Osteocyte (in vitro differentiated cells): ENCODE measurements around the gene IKZF4. TPM values are rescaled to one million over a fixed set of nuclear protein-coding genes. Genes with fewer than 3 reads are reported as not detected.

Experiments used
- DNase-seq: peaks from one replicate; pipeline ENCODE4 v3.0.0; 2021; ENCODE audit warnings: mixed read lengths; ENCODE audit not compliant: unreplicated experiment; ENCODE audit errors: extremely low spot score
- H3K27ac Mint-ChIP-seq: one replicate; pipeline ENCODE4 v1.8.0; 2021; ENCODE audit warnings: mild to moderate bottlenecking, mixed read lengths; ENCODE audit not compliant: unreplicated experiment
- H3K27me3 Mint-ChIP-seq: one replicate; pipeline ENCODE4 v1.8.0; 2021; ENCODE audit warnings: mixed read lengths; ENCODE audit not compliant: unreplicated experiment
- H3K36me3 Mint-ChIP-seq: one replicate; pipeline ENCODE4 v1.8.0; 2021; ENCODE audit warnings: mixed read lengths; ENCODE audit not compliant: unreplicated experiment
- H3K4me1 Mint-ChIP-seq: one replicate; pipeline ENCODE4 v1.8.0; 2021; ENCODE audit warnings: mixed read lengths; ENCODE audit not compliant: unreplicated experiment
- H3K4me3 Mint-ChIP-seq: one replicate; pipeline ENCODE4 v1.8.0; 2021; ENCODE audit warnings: mild to moderate bottlenecking, moderate library complexity, mixed read lengths; ENCODE audit not compliant: unreplicated experiment
- H3K9me3 Mint-ChIP-seq: one replicate; pipeline ENCODE4 v1.8.0; 2021; ENCODE audit warnings: mixed read lengths; ENCODE audit not compliant: unreplicated experiment
- total RNA-seq: library from RNA; stranded (reverse); gene quantifications from 2 replicates; pipeline ENCODE4 v1.2.1, GENCODE V29; 2021
- TF ChIP-seq, protein P1 (sequence below): fragments of 200-600 bp; sonication (generic); IDR thresholded peaks from 2 replicates; pipeline ENCODE4 v1.5.0; 2021; ENCODE audit warnings: antibody characterized with exemption, mild to moderate bottlenecking, moderate library complexity

Gene IKZF4
- total RNA-seq, 1 donor from 2014 or later, result 10.6 TPM

DNA sequence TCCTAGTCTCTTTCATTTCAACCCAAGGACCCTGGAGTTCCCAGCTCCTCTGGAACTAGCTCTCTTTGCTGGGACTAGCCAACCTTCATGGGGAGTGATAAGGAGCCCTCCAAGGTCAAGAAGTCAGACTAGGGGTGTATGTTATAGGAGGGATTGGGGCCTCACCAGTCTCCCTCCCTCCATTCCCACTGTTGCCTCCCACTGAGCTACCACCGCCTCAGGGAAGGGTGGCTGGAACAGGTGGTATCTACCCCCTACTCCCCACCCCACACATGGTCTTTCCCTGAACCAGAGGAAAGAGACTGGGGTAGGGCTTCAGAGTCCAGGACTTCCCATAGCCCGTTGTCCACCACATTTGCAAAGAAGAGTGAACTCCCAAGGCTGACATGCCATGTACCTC is 61.5 kb downstream of the IKZF4 start:
- no peak for DNase-seq
- Mint-ChIP-seq H3K4me1 (peaks cover 7% of the 10 kb centered on the region), H3K27me3 (no peaks in the 10 kb centered on the region), H3K36me3 (no peaks in the 10 kb centered on the region), H3K27ac (no peak overlapping the region), H3K9me3 (no peaks in the 10 kb centered on the region), H3K4me3 (no peak overlapping the region)
- TF ChIP-seq, protein P1, sequence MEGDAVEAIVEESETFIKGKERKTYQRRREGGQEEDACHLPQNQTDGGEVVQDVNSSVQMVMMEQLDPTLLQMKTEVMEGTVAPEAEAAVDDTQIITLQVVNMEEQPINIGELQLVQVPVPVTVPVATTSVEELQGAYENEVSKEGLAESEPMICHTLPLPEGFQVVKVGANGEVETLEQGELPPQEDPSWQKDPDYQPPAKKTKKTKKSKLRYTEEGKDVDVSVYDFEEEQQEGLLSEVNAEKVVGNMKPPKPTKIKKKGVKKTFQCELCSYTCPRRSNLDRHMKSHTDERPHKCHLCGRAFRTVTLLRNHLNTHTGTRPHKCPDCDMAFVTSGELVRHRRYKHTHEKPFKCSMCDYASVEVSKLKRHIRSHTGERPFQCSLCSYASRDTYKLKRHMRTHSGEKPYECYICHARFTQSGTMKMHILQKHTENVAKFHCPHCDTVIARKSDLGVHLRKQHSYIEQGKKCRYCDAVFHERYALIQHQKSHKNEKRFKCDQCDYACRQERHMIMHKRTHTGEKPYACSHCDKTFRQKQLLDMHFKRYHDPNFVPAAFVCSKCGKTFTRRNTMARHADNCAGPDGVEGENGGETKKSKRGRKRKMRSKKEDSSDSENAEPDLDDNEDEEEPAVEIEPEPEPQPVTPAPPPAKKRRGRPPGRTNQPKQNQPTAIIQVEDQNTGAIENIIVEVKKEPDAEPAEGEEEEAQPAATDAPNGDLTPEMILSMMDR, result no peak

GRCh38 chr12:56082967-56083366 is 62.1 kb downstream of the IKZF4 start:
- Mint-ChIP-seq H3K27ac (no peak overlapping the region), H3K4me3 (no peak overlapping the region), H3K4me1 (peaks cover 7% of the 10 kb centered on the region), H3K9me3 (no peaks in the 10 kb centered on the region), H3K36me3 (no peaks in the 10 kb centered on the region), H3K27me3 (no peaks in the 10 kb centered on the region)
- no peak for DNase-seq
- TF ChIP-seq, protein P1, result no peak

- Mint-ChIP-seq H3K9me3 (no peaks in the 10 kb centered on the region), H3K36me3 (no peaks in the 10 kb centered on the region), H3K27ac (no peak overlapping the region), H3K4me3 (no peak overlapping the region), H3K27me3 (no peaks in the 10 kb centered on the region), H3K4me1 (no peaks in the 10 kb centered on the region)
- TF ChIP-seq, protein P1, result no peak
- DNase-seq, result no peak
Measured at GRCh38 chr12:56084958-56085543, 64.2 kb downstream of the IKZF4 start.

DNA sequence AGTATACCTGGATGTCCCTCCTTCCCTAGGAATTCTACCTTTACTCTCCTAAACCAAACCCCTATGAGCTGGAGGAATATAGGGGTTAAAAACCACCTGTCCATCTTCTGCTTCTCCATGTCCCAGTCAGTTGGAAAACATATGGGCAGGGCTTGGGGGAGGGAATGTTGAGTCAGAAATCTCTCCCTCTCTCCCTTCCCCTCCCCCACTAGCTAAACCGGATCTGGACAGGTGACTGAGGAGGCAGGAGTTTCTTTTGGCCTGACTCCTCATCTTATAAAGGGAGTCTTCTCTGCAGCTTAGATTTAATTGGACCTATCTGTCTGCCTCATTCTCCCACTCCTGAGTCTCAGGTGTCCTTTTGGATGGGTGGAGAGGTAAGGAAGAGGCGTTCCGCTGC is 65.3 kb downstream of the IKZF4 start:
- DNase-seq, result no peak
- Mint-ChIP-seq H3K4me3 (no peak overlapping the region), H3K9me3 (no peaks in the 10 kb centered on the region), H3K36me3 (no peaks in the 10 kb centered on the region), H3K4me1 (no peaks in the 10 kb centered on the region), H3K27me3 (no peaks in the 10 kb centered on the region), H3K27ac (no peak overlapping the region)
- TF ChIP-seq, protein P1, result no peak

GRCh38 chr12:56086608-56087007 is 65.8 kb downstream of the IKZF4 start:
- TF ChIP-seq, protein P1, result no peak
- no peak overlapping the region for H3K4me3 Mint-ChIP-seq
- H3K36me3 Mint-ChIP-seq, result no peaks in the 10 kb centered on the region
- no peak for DNase-seq
- H3K4me1 Mint-ChIP-seq, result no peaks in the 10 kb centered on the region
- H3K9me3 Mint-ChIP-seq, result no peaks in the 10 kb centered on the region
- H3K27ac Mint-ChIP-seq, result no peak overlapping the region
- H3K27me3 Mint-ChIP-seq, result no peaks in the 10 kb centered on the region
